Osteocyte (in vitro differentiated cells): ENCODE measurements around the gene CHSY3. TPM values are rescaled to one million over a fixed set of nuclear protein-coding genes. Genes with fewer than 3 reads are reported as not detected.

Source experiments
- DNase-seq: peaks from one replicate; pipeline ENCODE4 v3.0.0; 2021; ENCODE audit warnings: mixed read lengths; ENCODE audit not compliant: unreplicated experiment; ENCODE audit errors: extremely low spot score
- H3K27ac Mint-ChIP-seq: one replicate; pipeline ENCODE4 v1.8.0; 2021; ENCODE audit warnings: mild to moderate bottlenecking, mixed read lengths; ENCODE audit not compliant: unreplicated experiment
- H3K27me3 Mint-ChIP-seq: one replicate; pipeline ENCODE4 v1.8.0; 2021; ENCODE audit warnings: mixed read lengths; ENCODE audit not compliant: unreplicated experiment
- H3K36me3 Mint-ChIP-seq: one replicate; pipeline ENCODE4 v1.8.0; 2021; ENCODE audit warnings: mixed read lengths; ENCODE audit not compliant: unreplicated experiment
- H3K4me1 Mint-ChIP-seq: one replicate; pipeline ENCODE4 v1.8.0; 2021; ENCODE audit warnings: mixed read lengths; ENCODE audit not compliant: unreplicated experiment
- H3K4me3 Mint-ChIP-seq: one replicate; pipeline ENCODE4 v1.8.0; 2021; ENCODE audit warnings: mild to moderate bottlenecking, moderate library complexity, mixed read lengths; ENCODE audit not compliant: unreplicated experiment
- H3K9me3 Mint-ChIP-seq: one replicate; pipeline ENCODE4 v1.8.0; 2021; ENCODE audit warnings: mixed read lengths; ENCODE audit not compliant: unreplicated experiment
- total RNA-seq: library from RNA; stranded (reverse); gene quantifications from 2 replicates; pipeline ENCODE4 v1.2.1, GENCODE V29; 2021
- TF ChIP-seq, protein P1 (sequence below): fragments of 200-600 bp; sonication (generic); IDR thresholded peaks from 2 replicates; pipeline ENCODE4 v1.5.0; 2021; ENCODE audit warnings: antibody characterized with exemption, mild to moderate bottlenecking, moderate library complexity

The CHSY3 gene
- total RNA-seq, 1 donor from 2014 or later: 19.7 TPM

DNA sequence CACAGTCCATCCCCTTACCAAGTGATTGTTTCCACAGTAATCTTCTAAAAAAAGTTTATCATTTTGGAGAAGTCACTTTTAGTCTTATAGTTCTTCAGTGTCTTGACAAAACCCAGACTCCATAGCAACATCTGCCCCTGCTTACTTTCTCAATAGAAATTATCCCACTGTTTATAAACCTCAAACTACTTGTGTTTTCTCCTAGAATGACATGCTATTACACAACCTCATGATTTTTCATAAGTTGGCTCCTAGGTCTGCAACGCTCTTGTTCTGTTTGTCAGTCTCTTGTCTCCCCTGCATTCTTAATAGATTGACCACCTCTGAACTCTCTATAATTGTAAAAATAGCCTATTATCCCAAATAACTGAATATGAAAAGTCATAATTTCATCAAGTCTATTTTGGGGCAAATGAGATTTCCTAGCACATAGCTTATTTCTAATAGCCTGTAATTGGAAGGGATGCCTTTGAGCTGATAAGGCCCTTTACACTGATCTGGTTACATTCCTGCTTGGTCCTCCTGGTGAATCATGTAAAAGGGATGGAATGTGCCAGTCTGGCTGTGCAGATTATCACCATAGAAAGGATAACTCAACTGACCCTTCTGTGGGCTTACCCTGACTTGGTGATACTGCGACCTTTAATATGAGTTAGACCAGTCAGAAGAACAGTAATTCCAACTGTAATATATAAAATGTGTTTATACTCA is 69.6 kb downstream of the CHSY3 start:
- TF ChIP-seq, protein P1, sequence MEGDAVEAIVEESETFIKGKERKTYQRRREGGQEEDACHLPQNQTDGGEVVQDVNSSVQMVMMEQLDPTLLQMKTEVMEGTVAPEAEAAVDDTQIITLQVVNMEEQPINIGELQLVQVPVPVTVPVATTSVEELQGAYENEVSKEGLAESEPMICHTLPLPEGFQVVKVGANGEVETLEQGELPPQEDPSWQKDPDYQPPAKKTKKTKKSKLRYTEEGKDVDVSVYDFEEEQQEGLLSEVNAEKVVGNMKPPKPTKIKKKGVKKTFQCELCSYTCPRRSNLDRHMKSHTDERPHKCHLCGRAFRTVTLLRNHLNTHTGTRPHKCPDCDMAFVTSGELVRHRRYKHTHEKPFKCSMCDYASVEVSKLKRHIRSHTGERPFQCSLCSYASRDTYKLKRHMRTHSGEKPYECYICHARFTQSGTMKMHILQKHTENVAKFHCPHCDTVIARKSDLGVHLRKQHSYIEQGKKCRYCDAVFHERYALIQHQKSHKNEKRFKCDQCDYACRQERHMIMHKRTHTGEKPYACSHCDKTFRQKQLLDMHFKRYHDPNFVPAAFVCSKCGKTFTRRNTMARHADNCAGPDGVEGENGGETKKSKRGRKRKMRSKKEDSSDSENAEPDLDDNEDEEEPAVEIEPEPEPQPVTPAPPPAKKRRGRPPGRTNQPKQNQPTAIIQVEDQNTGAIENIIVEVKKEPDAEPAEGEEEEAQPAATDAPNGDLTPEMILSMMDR: no peak
- no peak for DNase-seq
- no peak overlapping the region for H3K27ac Mint-ChIP-seq
- no peaks in the 10 kb centered on the region for H3K9me3 Mint-ChIP-seq
- H3K36me3 Mint-ChIP-seq: no peaks in the 10 kb centered on the region
- peaks cover 26% of the 10 kb centered on the region for H3K4me1 Mint-ChIP-seq
- no peak overlapping the region for H3K4me3 Mint-ChIP-seq
- no peaks in the 10 kb centered on the region for H3K27me3 Mint-ChIP-seq

DNA sequence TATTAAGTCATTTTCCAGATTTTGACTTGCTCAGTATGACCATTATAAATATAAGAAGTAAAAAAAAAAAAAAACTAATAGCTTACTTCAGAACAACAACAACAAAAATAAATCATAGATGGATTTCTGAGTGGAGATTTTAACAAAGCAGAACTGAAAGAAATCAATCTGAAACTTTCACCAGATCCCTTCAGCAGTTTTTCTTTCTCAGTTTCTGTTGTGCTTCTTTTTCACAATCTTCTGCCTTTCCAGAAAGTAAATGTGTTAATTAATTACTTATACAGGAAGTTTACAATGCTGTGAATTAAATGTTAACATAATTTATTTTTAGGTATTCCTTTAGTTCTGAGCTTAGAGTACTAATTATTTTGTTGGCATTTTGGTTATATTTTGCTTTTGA is 73.5 kb downstream of the CHSY3 start:
- H3K4me1 Mint-ChIP-seq: peaks cover 14% of the 10 kb centered on the region
- H3K4me3 Mint-ChIP-seq: no peak overlapping the region
- TF ChIP-seq, protein P1: no peak
- DNase-seq: no peak
- peaks cover 8% of the 10 kb centered on the region for H3K36me3 Mint-ChIP-seq
- H3K9me3 Mint-ChIP-seq: peaks cover 8% of the 10 kb centered on the region
- no peaks in the 10 kb centered on the region for H3K27me3 Mint-ChIP-seq
- H3K27ac Mint-ChIP-seq: peak overlapping the region; percentile 27

DNA sequence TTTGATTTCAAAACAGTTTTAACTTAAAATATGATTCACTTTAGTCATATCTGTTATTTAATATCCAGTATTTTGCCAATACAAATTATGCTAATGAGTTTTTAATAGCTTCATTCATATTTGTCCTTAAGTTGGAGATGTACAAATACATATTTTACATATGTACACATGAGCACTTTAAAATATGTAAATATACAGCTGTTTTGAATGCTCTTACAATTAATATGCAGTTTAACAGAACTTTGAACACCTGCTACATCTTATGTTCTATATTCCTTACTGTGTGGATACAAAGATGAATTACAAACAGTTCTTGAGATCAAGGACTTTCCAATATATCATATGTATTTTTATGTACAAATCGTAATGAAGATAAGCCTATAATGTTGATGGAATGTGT is 74.0 kb downstream of the CHSY3 start:
- no peak for DNase-seq
- TF ChIP-seq, protein P1: no peak
- peaks cover 8% of the 10 kb centered on the region for H3K36me3 Mint-ChIP-seq
- H3K4me1 Mint-ChIP-seq: peaks cover 14% of the 10 kb centered on the region
- peaks cover 8% of the 10 kb centered on the region for H3K9me3 Mint-ChIP-seq
- no peak overlapping the region for H3K4me3 Mint-ChIP-seq
- H3K27ac Mint-ChIP-seq: no peak overlapping the region
- no peaks in the 10 kb centered on the region for H3K27me3 Mint-ChIP-seq

DNA sequence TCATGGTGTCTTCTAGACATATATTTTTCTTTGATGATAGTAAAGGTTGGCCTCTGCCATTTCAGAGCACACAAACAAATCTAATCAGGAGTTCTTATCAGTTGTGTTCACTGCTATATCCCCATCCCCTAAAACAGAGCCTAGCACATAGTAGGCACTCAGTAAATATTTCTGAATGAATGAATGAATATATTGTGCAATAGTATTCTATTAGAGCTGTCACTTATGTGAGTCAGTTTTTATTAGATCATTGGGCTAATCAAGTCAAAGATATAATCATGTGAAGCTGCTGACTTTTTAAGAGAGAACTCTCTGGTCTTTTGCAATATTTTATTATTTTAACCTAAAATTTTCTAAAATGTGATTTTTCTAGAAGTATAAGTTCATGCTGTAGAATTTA is 84.2 kb downstream of the CHSY3 start:
- no peaks in the 10 kb centered on the region for H3K4me1 Mint-ChIP-seq
- no peak for DNase-seq
- no peak overlapping the region for H3K27ac Mint-ChIP-seq
- H3K36me3 Mint-ChIP-seq: peaks cover 12% of the 10 kb centered on the region
- no peak overlapping the region for H3K4me3 Mint-ChIP-seq
- no peaks in the 10 kb centered on the region for H3K27me3 Mint-ChIP-seq
- peaks cover 23% of the 10 kb centered on the region for H3K9me3 Mint-ChIP-seq
- TF ChIP-seq, protein P1: no peak

DNA sequence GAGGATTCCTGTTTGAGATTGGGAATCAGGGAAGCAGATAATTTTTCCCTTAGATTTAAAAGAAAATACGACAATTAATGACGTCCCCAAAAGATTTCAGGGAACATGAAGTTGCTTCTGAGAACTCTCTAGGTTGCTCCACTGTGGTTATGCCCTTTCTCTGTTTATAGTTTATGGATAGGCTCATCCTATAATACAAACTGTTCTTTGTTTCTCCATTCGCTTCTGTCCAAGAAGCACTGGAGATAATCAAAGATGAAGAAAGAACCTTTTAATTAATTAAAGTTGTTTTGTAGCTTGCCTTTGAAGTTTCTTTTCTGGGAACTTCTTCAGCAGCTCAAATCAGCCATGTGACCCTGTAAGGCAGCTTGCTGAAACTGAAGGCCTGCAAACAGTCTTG is 87.5 kb downstream of the CHSY3 start:
- no peaks in the 10 kb centered on the region for H3K27me3 Mint-ChIP-seq
- no peak overlapping the region for H3K4me3 Mint-ChIP-seq
- peaks cover 4% of the 10 kb centered on the region for H3K36me3 Mint-ChIP-seq
- peaks cover 3% of the 10 kb centered on the region for H3K9me3 Mint-ChIP-seq
- TF ChIP-seq, protein P1: no peak
- H3K4me1 Mint-ChIP-seq: peaks cover 6% of the 10 kb centered on the region
- no peak for DNase-seq
- no peak overlapping the region for H3K27ac Mint-ChIP-seq
